ENCODE results near the gene ALCAM. TPM values are rescaled to one million over a fixed set of nuclear protein-coding genes. Genes with fewer than 3 reads are reported as not detected.
A peak's percentile ranks its signal among the peaks of the same experiment; 100 is the strongest.

Gene ALCAM
- total and polyA plus RNA-seq, 9 donors: 7.4 to 29.5 (median 10.8) TPM

DNA sequence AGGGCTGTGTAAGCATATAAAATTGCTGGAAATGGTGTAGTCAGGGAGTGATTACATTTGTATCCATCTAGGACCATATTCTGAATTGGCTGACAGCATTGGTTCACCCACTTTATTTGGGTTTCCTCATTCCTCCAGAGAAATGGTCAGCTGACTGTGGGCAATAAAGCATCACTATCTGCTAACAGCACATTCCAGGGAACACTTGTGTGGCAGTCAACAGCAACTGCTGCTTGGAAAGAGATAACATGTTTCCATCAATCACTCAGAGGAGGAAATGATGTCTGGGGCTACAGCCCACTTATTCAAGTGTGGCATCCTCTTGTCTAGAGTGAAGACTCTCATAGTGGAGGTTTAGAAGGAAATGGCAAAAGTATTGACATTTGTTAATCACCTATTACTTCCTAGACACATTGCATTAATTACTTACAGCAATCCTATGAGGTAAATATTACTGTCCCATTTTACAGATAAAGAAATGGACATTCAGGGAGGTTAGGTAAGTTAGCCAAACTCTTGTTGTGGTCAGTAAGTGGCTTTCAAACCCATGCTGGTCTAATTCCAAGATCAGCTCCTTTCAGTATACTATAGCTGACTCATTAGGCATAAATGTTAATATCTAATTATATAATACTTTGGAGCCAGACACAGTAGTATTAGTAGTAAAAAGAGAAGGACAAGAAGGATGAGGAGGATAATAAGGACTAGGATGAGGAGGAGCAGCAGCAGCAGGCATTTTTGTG lies 247.8 kb downstream of the ALCAM start:
- Histone ChIP-seq H3K27ac (ENCODE audit: low read length) (no peak overlapping the region), H3K36me3 (ENCODE audit: control insufficient read depth, insufficient read depth, low read length) (no peaks in the 10 kb centered on the region), H3K27me3 (ENCODE audit: control insufficient read depth, insufficient read depth, low read length) (no peaks in the 10 kb centered on the region), H3K4me1 (ENCODE audit: control insufficient read depth, insufficient read depth, low read length) (peaks cover 8% of the 10 kb centered on the region), H3K4me3 (ENCODE audit: low read length) (no peak overlapping the region), H3K9me3 (replicated peaks; ENCODE audit: control insufficient read depth, low read depth, low read length) (no peaks in the 10 kb centered on the region)
- DNase-seq: peak; percentile 21

DNA sequence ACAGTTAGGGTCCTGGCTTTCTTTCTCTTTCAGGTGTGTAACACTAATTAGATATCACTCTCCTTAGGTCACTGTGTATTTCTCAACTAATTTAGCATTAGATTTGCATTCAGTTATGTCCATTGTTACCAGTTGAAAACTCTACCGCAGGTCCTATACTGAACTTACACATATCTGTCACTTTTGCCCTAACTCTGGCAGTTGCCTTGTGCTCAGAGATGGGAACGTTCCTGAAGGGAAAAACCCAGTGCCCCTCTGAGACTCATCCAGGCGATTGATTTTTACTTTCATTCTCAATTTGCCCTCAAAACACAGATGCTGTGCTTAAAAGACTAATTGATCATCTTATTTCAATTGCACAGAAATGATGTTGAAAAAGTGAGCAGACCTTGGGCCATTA lies 249.1 kb downstream of the ALCAM start:
- Histone ChIP-seq H3K27ac (ENCODE audit: low read length) (no peak overlapping the region), H3K4me3 (ENCODE audit: low read length) (no peak overlapping the region), H3K4me1 (ENCODE audit: control insufficient read depth, insufficient read depth, low read length) (peaks cover 8% of the 10 kb centered on the region), H3K36me3 (ENCODE audit: control insufficient read depth, insufficient read depth, low read length) (no peaks in the 10 kb centered on the region), H3K9me3 (replicated peaks; ENCODE audit: control insufficient read depth, low read depth, low read length) (no peaks in the 10 kb centered on the region), H3K27me3 (ENCODE audit: control insufficient read depth, insufficient read depth, low read length) (no peaks in the 10 kb centered on the region)
- no peak for DNase-seq
- 80% methylated on average over 1 of the region's 3 CpGs for WGBS (ENCODE audit: insufficient coverage)

DNA sequence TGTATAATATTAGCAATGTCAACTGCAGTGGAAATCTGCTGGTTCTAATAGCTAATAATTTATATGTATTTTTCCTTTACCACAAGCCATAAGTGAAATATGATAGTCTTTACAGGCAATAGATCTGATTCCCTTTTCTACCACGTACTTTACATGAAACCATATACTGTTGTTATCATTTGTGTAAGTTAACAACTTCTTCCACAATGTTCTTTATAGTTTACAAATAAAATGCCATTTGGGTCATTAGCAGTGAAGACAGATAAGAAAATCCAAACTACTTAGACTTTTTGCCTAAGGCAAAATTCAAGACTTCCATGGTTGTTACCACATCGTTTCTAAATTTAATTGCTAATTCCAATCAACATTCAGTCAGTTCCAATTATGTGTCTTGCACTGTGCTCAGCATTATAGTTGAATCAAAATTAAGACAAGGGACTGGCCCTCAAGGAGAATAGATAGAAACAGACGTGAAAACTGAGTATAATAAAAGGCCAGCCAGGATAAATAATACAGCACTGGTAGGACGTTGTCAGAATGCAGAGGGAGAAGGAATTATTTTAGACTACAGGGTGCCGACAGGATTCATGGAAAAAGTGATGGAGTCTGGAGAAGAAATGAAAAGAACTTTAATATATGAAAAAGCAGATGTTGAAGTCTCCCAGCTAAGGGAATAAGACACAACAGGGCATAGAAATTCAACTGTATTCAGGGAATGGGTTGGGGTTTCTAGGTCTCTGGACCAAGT lies 249.8 kb downstream of the ALCAM start:
- DNase-seq: peak; percentile 67
- H3K27me3 ChIP-seq (ENCODE audit: control insufficient read depth, insufficient read depth, low read length): no peaks in the 10 kb centered on the region

DNA sequence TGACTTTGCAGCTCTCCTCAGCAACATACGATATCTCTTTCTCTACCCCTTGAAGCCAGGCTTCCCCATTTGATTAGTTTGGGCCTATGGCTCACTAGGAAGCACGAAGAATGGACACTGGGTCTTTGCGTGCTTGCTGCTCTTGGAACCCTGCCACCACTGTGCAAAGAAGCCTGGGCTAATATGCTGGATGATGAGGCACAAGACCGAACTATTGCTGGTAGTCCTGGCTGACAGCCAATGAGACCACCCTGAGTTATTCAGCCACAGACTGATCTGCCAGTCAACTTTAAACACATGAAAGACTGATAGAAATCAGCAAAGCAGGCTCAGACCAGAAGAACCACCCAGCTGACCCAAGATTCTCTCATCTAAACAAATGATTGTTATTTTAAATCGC lies 251.8 kb downstream of the ALCAM start:
- H3K4me1 ChIP-seq (ENCODE audit: control insufficient read depth, insufficient read depth, low read length): no peaks in the 10 kb centered on the region
- H3K27me3 ChIP-seq (ENCODE audit: control insufficient read depth, insufficient read depth, low read length): no peaks in the 10 kb centered on the region
- no peaks in the 10 kb centered on the region for H3K9me3 ChIP-seq (replicated peaks; ENCODE audit: control insufficient read depth, low read depth, low read length)
- DNase-seq: no peak
- H3K4me3 ChIP-seq (ENCODE audit: low read length): no peak overlapping the region
- no peaks in the 10 kb centered on the region for H3K36me3 ChIP-seq (ENCODE audit: control insufficient read depth, insufficient read depth, low read length)
- WGBS (ENCODE audit: insufficient coverage): 63% methylated on average over 3 of the region's 5 CpGs
- no peak overlapping the region for H3K27ac ChIP-seq (ENCODE audit: low read length)

More for the DNA sequence above, 249.8 kb downstream of the ALCAM start:
- WGBS (ENCODE audit: insufficient coverage): 29% methylated on average over 3 of the region's 5 CpGs
- Histone ChIP-seq H3K4me3 (ENCODE audit: low read length) (no peak overlapping the region), H3K9me3 (replicated peaks; ENCODE audit: control insufficient read depth, low read depth, low read length) (no peaks in the 10 kb centered on the region), H3K36me3 (ENCODE audit: control insufficient read depth, insufficient read depth, low read length) (no peaks in the 10 kb centered on the region), H3K4me1 (ENCODE audit: control insufficient read depth, insufficient read depth, low read length) (peaks cover 8% of the 10 kb centered on the region), H3K27ac (ENCODE audit: low read length) (no peak overlapping the region)

DNA sequence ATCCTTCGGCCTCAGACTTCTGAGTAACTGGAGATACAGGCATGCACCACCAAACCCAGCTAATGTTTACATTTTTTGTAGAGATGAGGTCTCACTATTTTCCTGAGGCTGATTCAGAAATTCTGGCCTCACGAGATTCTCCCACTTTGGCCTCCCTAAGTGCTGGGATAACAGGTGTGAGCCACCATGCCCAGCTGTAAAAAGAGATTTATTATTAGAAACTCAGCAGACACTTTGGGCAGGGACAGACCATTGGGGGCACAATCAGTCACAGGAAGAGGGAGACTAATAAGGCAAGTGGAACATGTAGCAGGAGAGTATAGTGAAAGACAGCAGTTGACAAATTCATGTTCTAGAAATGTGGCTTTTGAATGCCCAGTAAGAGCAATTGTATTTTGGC lies 252.9 kb downstream of the ALCAM start:
- Histone ChIP-seq H3K4me3 (ENCODE audit: low read length) (no peak overlapping the region), H3K36me3 (ENCODE audit: control insufficient read depth, insufficient read depth, low read length) (no peaks in the 10 kb centered on the region), H3K27me3 (ENCODE audit: control insufficient read depth, insufficient read depth, low read length) (no peaks in the 10 kb centered on the region), H3K27ac (ENCODE audit: low read length) (no peak overlapping the region), H3K9me3 (replicated peaks; ENCODE audit: control insufficient read depth, low read depth, low read length) (no peaks in the 10 kb centered on the region), H3K4me1 (ENCODE audit: control insufficient read depth, insufficient read depth, low read length) (no peaks in the 10 kb centered on the region)
- no peak for DNase-seq
- WGBS (ENCODE audit: insufficient coverage): 100% methylated on average over 1 of the region's 2 CpGs

DNA sequence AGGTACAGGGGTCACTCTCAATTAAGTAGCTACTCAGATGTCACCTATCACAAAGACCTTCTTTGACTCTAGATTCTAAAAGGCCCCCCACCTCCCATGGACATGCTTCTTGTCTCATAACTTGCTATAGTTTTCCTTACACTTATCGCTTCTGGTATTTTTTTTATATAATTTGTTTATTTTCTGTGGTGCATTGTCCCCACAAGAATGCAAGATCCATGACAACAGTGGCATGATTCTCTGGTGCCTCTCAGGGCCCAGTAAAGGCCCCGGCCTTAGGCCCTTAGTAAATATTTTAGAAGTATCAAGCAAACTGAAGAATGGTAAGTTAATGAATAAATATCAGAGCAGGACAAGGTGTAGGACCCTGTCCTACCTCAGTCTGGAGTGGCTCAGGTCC lies 253.5 kb downstream of the ALCAM start:
- no peak for DNase-seq
- Histone ChIP-seq H3K27ac (ENCODE audit: low read length) (no peak overlapping the region), H3K36me3 (ENCODE audit: control insufficient read depth, insufficient read depth, low read length) (no peaks in the 10 kb centered on the region), H3K4me1 (ENCODE audit: control insufficient read depth, insufficient read depth, low read length) (no peaks in the 10 kb centered on the region), H3K9me3 (replicated peaks; ENCODE audit: control insufficient read depth, low read depth, low read length) (no peaks in the 10 kb centered on the region), H3K27me3 (ENCODE audit: control insufficient read depth, insufficient read depth, low read length) (no peaks in the 10 kb centered on the region), H3K4me3 (ENCODE audit: low read length) (no peak overlapping the region)
- no CpG with 5 or more reads among the region's 2 CpGs for WGBS (ENCODE audit: insufficient coverage)

DNA sequence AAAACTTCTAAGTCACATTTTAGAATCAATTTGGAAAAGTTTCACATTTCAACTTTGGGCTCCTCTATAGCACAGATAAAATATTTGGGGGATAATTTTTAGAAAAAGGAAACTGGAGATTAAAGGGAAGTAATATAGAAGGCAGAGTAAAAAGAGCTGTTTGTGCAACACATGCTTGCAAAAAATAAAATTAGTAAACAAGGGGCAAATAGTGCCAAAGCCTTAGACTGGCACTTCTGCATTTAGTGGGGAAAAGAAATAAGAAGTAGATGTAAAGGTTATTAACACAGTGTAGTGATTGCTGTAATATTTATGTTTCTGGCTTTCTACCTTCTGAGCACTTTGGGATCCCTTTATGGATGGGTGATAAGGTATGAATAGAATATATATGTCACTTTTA lies 255.5 kb downstream of the ALCAM start:
- Histone ChIP-seq H3K4me1 (ENCODE audit: control insufficient read depth, insufficient read depth, low read length) (no peaks in the 10 kb centered on the region), H3K36me3 (ENCODE audit: control insufficient read depth, insufficient read depth, low read length) (no peaks in the 10 kb centered on the region), H3K4me3 (ENCODE audit: low read length) (no peak overlapping the region), H3K27me3 (ENCODE audit: control insufficient read depth, insufficient read depth, low read length) (no peaks in the 10 kb centered on the region), H3K27ac (ENCODE audit: low read length) (no peak overlapping the region), H3K9me3 (replicated peaks; ENCODE audit: control insufficient read depth, low read depth, low read length) (no peaks in the 10 kb centered on the region)
- DNase-seq: no peak

All from muscle of leg (tissue), 11 donors.